Spleen (tissue), 11 donors: ENCODE data around the gene KIAA1549. TPM values are rescaled to one million over a fixed set of nuclear protein-coding genes. Genes with fewer than 3 reads are reported as not detected.

Experiments
- DNase-seq: peaks from one replicate; pipeline ENCODE4 v3.0.0-alpha.2; 2020
- H3K27ac ChIP-seq, 8 donors: fragments of 200-600 bp; sonication (generic) in 7 of 8; 1 replicate in 4 of 8; 2 replicates in 4 of 8; pipeline versions ENCODE4 v1.5.0 to v1.8.0; 2016 to 2021; ENCODE audit warnings: inconsistent platforms in 4 of 8, mild to moderate bottlenecking in 4 of 8, moderate library complexity in 1 of 8
- H3K27me3 ChIP-seq, 7 donors: fragments of 200-600 bp; sonication (generic) in 6 of 7; replicated peaks in 1 of 7; 1 replicate in 4 of 7; 2 replicates in 3 of 7; pipeline versions ENCODE4 v1.5.0 to v1.8.0; 2016 to 2021; ENCODE audit warnings: inconsistent platforms in 3 of 7, mild to moderate bottlenecking in 1 of 7
- H3K36me3 ChIP-seq, 6 donors: fragments of 200-600 bp; sonication (generic) in 5 of 6; 1 replicate in 4 of 6; 2 replicates in 2 of 6; pipeline versions ENCODE4 v1.5.0 to v1.8.0; 2016 to 2021; ENCODE audit warnings: inconsistent platforms in 2 of 6
- H3K4me1 ChIP-seq, 6 donors: fragments of 200-600 bp; sonication (generic) in 5 of 6; 1 replicate in 3 of 6; 2 replicates in 3 of 6; pipeline versions ENCODE4 v1.5.0 to v1.8.0; 2016 to 2021; ENCODE audit warnings: inconsistent platforms in 3 of 6
- H3K4me3 ChIP-seq, 8 donors: fragments of 200-600 bp; sonication (generic) in 7 of 8; 1 replicate in 4 of 8; 2 replicates in 4 of 8; pipeline versions ENCODE4 v1.5.0 to v1.8.0; 2016 to 2021; ENCODE audit warnings: inconsistent platforms in 4 of 8, mild to moderate bottlenecking in 4 of 8, moderate library complexity in 2 of 8
- H3K9me3 ChIP-seq, 8 donors: fragments of 200-600 bp; sonication (generic) in 7 of 8; 1 replicate in 4 of 8; 2 replicates in 4 of 8; pipeline versions ENCODE4 v1.5.0 to v1.8.0; 2016 to 2021; ENCODE audit warnings: inconsistent platforms in 4 of 8
- POLR2A ChIP-seq, 3 donors: fragments of 450-650 bp; IDR thresholded peaks; one replicate each; pipeline ENCODE4 v1.5.1; 2017; ENCODE audit warnings: antibody characterized with exemption in 3 of 3, mild to moderate bottlenecking in 1 of 3
- POLR2AphosphoS5 ChIP-seq, 3 donors: sonication (generic); formaldehyde crosslinking; IDR thresholded peaks; one replicate each; pipeline ENCODE4 v1.5.1; 2017; ENCODE audit warnings: antibody characterized with exemption in 3 of 3
- WGBS, 5 donors: extraction: QIAGEN DNeasy Blood & Tissue Kit in 3 of 5; methylation state at CpG; one replicate each; pipeline versions ENCODE4 v1.1.5 to v1.1.7; 2013 to 2018; 5-methylcytosine and 5-hydroxymethylcytosine counted together
- intact Hi-C: fragments of 100-400 bp; cut with DNase I; formaldehyde crosslinking; loops from one replicate; pipeline ENCODE4 v1.15.0; 2023; ENCODE audit warnings: low total_unique reads
- polyA plus RNA-seq, 3 donors: library from polyadenylated mRNA; stranded (reverse); fragments of 200-250 nt; gene quantifications; one replicate each; pipeline ENCODE4 v1.2.1, GENCODE V29; 2013
- total RNA-seq, 7 donors: library from RNA; depleted of rRNA in 3 of 7; stranded (reverse); fragments of >200 nt in 3 of 7; fragmentation: NEBNext Ultra II Directional in 4 of 7; extraction: Animal tissue kit (Norgen Biotek cat#: 25700) in 4 of 7; gene quantifications; one replicate each; pipeline versions ENCODE4 v1.1.0 to v1.2.1, GENCODE V29; 2016 to 2021
- TF ChIP-seq, protein P1 (sequence below), 11 experiments: fragments of 200-600 bp in 7 of 11; fragments of 450-650 bp in 4 of 11; sonication (generic) in 4 of 11; IDR thresholded peaks in 8 of 11; conservative IDR thresholded peaks in 3 of 11; 1 replicate in 7 of 11; 2 replicates in 4 of 11; pipeline versions ENCODE4 v1.4.0 to v1.8.0; 2016 to 2021; ENCODE audit warnings: antibody characterized with exemption in 11 of 11, inconsistent platforms in 4 of 11, mild to moderate bottlenecking in 1 of 11
- donor health status: healthy with polysubstance abuse.
- donor health status: DM: no; HTN: no; CAD: no; lungs with moderate emphysema.
- donor health status: DM: no; HTN: no; CAD: no.
- donor health status: Bipolar disorder and iron deficiency.
- donor health status: healthy.
- donor health status: DM: no; HTN: no; CAD: no.
- donor health status: DM: yes; HTN: yes; CAD: no.

The KIAA1549 gene
- total and polyA plus RNA-seq, 10 donors = 0.03 to 1.8 (median 0.85) TPM

DNA sequence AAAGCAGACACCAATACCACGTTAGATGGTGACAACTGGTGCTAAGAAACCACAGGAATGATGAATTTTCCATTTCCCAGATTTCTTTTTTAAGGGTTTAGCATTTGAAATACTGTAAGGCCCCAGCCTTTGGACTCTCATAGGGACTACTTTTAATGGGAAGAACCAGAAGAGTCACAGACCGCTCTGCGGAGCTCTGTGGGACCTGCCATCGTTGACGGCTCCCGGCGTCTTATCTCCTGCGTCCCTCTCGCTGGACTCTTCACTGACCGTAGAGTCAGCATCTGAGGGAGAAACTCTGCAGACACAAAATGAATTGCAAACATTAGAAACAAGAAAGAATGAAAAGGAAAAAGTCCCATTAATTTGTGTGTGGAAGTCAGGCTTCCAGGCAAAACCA is 101.8 kb downstream of the KIAA1549 start:
- 90 to 97% (median 95%) methylated on average over 10 of the region's 10 CpGs for WGBS, 5 donors
- H3K4me1 ChIP-seq = no peaks in the 10 kb centered on the region
- no peak overlapping the region for H3K4me3 ChIP-seq
- H3K9me3 ChIP-seq = no peaks in the 10 kb centered on the region
- no peak overlapping the region for H3K27ac ChIP-seq
- no peaks in the 10 kb centered on the region for H3K36me3 ChIP-seq
- no peak for DNase-seq
- TF ChIP-seq POLR2A (IDR thresholded peaks at IDR 0.05) (no peak), POLR2AphosphoS5 (IDR thresholded peaks at IDR 0.05) (no peak)
- TF ChIP-seq, protein P1, sequence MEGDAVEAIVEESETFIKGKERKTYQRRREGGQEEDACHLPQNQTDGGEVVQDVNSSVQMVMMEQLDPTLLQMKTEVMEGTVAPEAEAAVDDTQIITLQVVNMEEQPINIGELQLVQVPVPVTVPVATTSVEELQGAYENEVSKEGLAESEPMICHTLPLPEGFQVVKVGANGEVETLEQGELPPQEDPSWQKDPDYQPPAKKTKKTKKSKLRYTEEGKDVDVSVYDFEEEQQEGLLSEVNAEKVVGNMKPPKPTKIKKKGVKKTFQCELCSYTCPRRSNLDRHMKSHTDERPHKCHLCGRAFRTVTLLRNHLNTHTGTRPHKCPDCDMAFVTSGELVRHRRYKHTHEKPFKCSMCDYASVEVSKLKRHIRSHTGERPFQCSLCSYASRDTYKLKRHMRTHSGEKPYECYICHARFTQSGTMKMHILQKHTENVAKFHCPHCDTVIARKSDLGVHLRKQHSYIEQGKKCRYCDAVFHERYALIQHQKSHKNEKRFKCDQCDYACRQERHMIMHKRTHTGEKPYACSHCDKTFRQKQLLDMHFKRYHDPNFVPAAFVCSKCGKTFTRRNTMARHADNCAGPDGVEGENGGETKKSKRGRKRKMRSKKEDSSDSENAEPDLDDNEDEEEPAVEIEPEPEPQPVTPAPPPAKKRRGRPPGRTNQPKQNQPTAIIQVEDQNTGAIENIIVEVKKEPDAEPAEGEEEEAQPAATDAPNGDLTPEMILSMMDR (IDR thresholded peaks at IDR 0.05 in 8 of 11, conservative IDR thresholded peaks at IDR 0.05 in 3 of 11) = no peak
- H3K27me3 ChIP-seq = no peaks in the 10 kb centered on the region
- intact Hi-C loops = no loop called here

DNA sequence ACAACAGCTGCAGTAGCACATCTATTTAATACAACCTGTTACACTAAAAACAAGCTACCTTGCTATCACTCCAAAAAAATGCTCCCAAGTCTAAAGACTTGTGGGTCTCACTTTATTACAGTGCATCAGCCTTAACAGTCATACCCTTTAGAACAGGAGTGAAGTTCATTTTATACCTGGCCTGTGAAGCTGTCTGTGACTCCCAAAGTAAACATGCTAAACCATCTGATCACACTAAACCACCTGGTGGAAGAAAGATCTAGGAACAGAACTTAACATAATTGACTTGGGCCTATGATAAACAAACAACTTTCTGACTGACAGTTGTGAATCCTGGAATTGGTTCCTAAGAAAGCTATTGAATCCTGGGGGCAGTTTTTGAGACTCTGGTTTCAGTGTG is 102.3 kb downstream of the KIAA1549 start:
- DNase-seq = no peak
- Histone ChIP-seq H3K27ac (no peak overlapping the region), H3K4me3 (no peak overlapping the region), H3K4me1 (no peaks in the 10 kb centered on the region), H3K27me3 (no peaks in the 10 kb centered on the region), H3K36me3 (no peaks in the 10 kb centered on the region), H3K9me3 (no peaks in the 10 kb centered on the region)
- no peak for TF ChIP-seq POLR2AphosphoS5 (IDR thresholded peaks at IDR 0.05)
- TF ChIP-seq POLR2A (IDR thresholded peaks at IDR 0.05) = no peak
- TF ChIP-seq, protein P1 (IDR thresholded peaks at IDR 0.05 in 8 of 11, conservative IDR thresholded peaks at IDR 0.05 in 3 of 11) = no peak
- intact Hi-C loops = no loop called here

DNA sequence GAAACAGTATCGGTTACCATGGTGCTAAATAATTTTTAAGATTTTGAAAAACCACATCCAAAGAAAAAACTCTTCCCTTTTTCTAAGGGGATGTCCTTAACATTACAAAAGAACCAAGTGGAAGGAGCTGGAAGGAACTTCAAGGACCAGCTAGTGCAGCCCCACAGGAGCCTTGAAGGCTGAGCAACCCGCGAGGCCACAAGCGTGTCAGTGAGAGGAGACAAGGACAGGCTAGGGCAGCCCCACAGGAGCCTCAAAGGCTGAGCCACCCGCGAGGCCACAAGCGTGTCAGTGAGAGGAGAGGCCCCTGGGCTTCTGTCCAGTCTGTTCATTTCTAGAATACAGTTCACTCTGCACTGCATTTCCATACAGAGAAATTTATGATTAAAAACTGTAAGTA is 103.1 kb downstream of the KIAA1549 start:
- intact Hi-C loops = no loop called here
- Histone ChIP-seq H3K27me3 (no peaks in the 10 kb centered on the region), H3K4me1 (no peaks in the 10 kb centered on the region), H3K27ac (no peak overlapping the region), H3K9me3 (no peaks in the 10 kb centered on the region), H3K4me3 (no peak overlapping the region), H3K36me3 (no peaks in the 10 kb centered on the region)
- TF ChIP-seq, protein P1 (IDR thresholded peaks at IDR 0.05 in 8 of 11, conservative IDR thresholded peaks at IDR 0.05 in 3 of 11) = no peak
- 84 to 93% (median 91%) methylated on average over 7 of the region's 7 CpGs for WGBS, 5 donors
- no peak for DNase-seq

DNA sequence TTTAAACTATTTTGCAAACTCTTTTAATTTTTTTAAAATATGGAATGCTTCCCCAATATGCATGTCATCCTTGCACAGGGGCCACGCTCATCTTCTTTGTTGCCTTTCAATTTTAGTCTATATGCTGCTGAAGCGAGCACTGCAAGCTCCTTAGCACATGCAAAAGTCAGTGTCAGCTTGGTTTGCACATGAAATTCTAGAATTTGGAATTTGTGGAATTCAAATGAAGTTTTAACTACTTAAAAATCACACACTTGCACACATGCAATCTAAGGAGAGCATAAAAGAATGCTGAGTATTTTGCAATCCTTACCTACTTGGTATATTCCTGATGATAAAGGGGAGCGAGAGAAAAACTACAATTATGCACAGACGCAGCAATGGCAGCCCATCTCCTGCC is 104.9 kb downstream of the KIAA1549 start:
- DNase-seq = no peak
- no peaks in the 10 kb centered on the region for H3K27me3 ChIP-seq
- WGBS, 5 donors = 66 to 95% (median 94%) methylated on average over 4 of the region's 4 CpGs
- H3K4me3 ChIP-seq = no peak overlapping the region
- H3K27ac ChIP-seq = no peak overlapping the region
- no peaks in the 10 kb centered on the region for H3K9me3 ChIP-seq
- intact Hi-C loops = no loop called here
- TF ChIP-seq, protein P1 (IDR thresholded peaks at IDR 0.05 in 8 of 11, conservative IDR thresholded peaks at IDR 0.05 in 3 of 11) = no peak
- TF ChIP-seq POLR2AphosphoS5 (IDR thresholded peaks at IDR 0.05) = no peak
- TF ChIP-seq POLR2A (IDR thresholded peaks at IDR 0.05) = no peak
- no peaks in the 10 kb centered on the region for H3K4me1 ChIP-seq
- H3K36me3 ChIP-seq = no peaks in the 10 kb centered on the region
